Osteoblast (primary cell): ENCODE results near the gene PRKN. TPM values are rescaled to one million over a fixed set of nuclear protein-coding genes. Genes with fewer than 3 reads are reported as not detected.

Experiments used
- DNase-seq: peaks from one replicate; pipeline ENCODE4 v3.0.0; 2011; ENCODE audit warnings: low spot score, mixed read lengths; ENCODE audit not compliant: insufficient read length; ENCODE audit errors: missing footprints
- H2AFZ ChIP-seq: 2 replicates; pipeline ENCODE4 v1.6.0; 2011; ENCODE audit warnings: mild to moderate bottlenecking, low read length
- H3K27ac ChIP-seq: 2 replicates; pipeline ENCODE4 v1.5.1; 2011; ENCODE audit warnings: mild to moderate bottlenecking, low read depth, low read length, moderate library complexity
- H3K27me3 ChIP-seq: 2 replicates; pipeline ENCODE4 v1.6.0; 2012; ENCODE audit warnings: mild to moderate bottlenecking, control low read depth, inconsistent platforms, low read length, moderate library complexity; ENCODE audit not compliant: insufficient read depth
- H3K36me3 ChIP-seq: 2 replicates; pipeline ENCODE4 v1.5.1; 2011; ENCODE audit warnings: mild to moderate bottlenecking, low read length, control low read depth, moderate library complexity; ENCODE audit not compliant: insufficient read depth
- H3K4me1 ChIP-seq: 2 replicates; pipeline ENCODE4 v1.5.1; 2011; ENCODE audit warnings: mild to moderate bottlenecking, low read length, control low read depth, moderate library complexity; ENCODE audit not compliant: insufficient read depth
- H3K4me2 ChIP-seq: 2 replicates; pipeline ENCODE4 v1.6.0; 2011; ENCODE audit warnings: mild to moderate bottlenecking, low read length; ENCODE audit not compliant: insufficient read depth
- H3K4me3 ChIP-seq: fragments of 200-600 bp; sonication (generic); 3 replicates; pipeline ENCODE4 v1.5.1; 2012; ENCODE audit warnings: mild to moderate bottlenecking, low read length, inconsistent platforms; ENCODE audit not compliant: insufficient read depth
- H3K79me2 ChIP-seq: 2 replicates; pipeline ENCODE4 v1.6.0; 2012; ENCODE audit warnings: mild to moderate bottlenecking, low read length, control low read depth, inconsistent platforms; ENCODE audit not compliant: insufficient read depth
- H3K9me3 ChIP-seq: 2 replicates; pipeline ENCODE4 v1.5.1; 2011; ENCODE audit warnings: low read depth, low read length, control low read depth
- H4K20me1 ChIP-seq: 2 replicates; pipeline ENCODE4 v1.6.0; 2012; ENCODE audit warnings: mild to moderate bottlenecking, low read length, control low read depth; ENCODE audit not compliant: insufficient read depth
- total RNA-seq: library from RNA; depleted of rRNA; stranded (reverse); fragments of >200 nt; gene quantifications from 2 replicates; pipeline ENCODE4 v1.2.3, GENCODE V29; 2012
- TF ChIP-seq, protein P1 (sequence below): IDR thresholded peaks from 2 replicates; pipeline ENCODE4 v1.5.1; 2011; ENCODE audit warnings: mild to moderate bottlenecking, low read depth, low read length, moderate library complexity; ENCODE audit errors: extremely low read depth

The PRKN gene
- total RNA-seq, 1 donor, result 2.9 TPM

DNA sequence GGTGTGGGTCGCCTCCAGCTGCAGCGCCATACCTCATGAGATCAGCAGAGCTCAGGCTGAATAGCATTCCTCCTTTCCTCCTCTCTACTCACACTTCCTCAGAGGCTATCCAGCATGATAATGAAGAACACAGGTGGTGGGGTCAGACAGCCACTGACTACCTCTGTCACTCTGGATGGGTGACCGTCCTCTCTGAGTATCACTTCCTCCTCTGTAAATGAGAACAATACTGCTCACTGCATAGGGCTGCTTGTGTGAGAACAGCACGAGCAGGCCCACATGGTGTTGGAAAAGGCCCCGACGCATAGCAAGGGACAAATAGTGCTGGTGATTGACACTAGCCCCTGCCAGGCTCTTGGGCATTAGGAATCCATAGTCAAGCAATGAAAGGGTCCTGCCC lies 239.1 kb downstream of the PRKN start:
- H3K4me2 ChIP-seq, result no peak overlapping the region
- H3K9me3 ChIP-seq, result peaks cover 4% of the 10 kb centered on the region
- H3K27ac ChIP-seq, result no peak overlapping the region
- no peak for DNase-seq
- no peaks in the 10 kb centered on the region for H3K36me3 ChIP-seq
- no peaks in the 10 kb centered on the region for H4K20me1 ChIP-seq
- no peaks in the 10 kb centered on the region for H3K4me1 ChIP-seq
- H3K27me3 ChIP-seq, result no peaks in the 10 kb centered on the region
- no peak overlapping the region for H3K4me3 ChIP-seq
- H3K79me2 ChIP-seq, result no peaks in the 10 kb centered on the region
- TF ChIP-seq, protein P1, sequence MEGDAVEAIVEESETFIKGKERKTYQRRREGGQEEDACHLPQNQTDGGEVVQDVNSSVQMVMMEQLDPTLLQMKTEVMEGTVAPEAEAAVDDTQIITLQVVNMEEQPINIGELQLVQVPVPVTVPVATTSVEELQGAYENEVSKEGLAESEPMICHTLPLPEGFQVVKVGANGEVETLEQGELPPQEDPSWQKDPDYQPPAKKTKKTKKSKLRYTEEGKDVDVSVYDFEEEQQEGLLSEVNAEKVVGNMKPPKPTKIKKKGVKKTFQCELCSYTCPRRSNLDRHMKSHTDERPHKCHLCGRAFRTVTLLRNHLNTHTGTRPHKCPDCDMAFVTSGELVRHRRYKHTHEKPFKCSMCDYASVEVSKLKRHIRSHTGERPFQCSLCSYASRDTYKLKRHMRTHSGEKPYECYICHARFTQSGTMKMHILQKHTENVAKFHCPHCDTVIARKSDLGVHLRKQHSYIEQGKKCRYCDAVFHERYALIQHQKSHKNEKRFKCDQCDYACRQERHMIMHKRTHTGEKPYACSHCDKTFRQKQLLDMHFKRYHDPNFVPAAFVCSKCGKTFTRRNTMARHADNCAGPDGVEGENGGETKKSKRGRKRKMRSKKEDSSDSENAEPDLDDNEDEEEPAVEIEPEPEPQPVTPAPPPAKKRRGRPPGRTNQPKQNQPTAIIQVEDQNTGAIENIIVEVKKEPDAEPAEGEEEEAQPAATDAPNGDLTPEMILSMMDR, result no peak
- H2AFZ ChIP-seq, result no peak overlapping the region

DNA sequence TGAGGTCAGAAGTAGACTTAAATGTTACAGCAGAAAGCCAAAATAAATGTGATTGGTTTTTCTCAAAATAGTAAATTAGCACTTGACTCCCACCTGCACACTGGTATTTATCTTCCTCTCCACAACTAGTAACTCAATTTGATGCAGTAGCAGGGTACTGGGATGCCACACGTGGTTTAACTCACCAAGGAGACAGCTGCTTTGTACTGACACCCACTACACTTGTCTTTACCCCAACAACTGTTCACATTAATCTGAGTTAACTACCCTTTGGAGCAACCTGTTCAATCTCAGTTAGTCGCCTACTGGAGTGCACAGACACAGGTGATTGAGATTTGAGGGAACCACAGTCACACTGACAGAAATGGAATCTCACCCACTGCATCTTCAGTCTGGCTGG lies 242.1 kb downstream of the PRKN start:
- no peak for DNase-seq
- Histone ChIP-seq H2AFZ (no peak overlapping the region), H4K20me1 (no peaks in the 10 kb centered on the region), H3K27me3 (no peaks in the 10 kb centered on the region), H3K4me3 (no peak overlapping the region), H3K4me1 (no peaks in the 10 kb centered on the region), H3K9me3 (peaks cover 2% of the 10 kb centered on the region), H3K79me2 (no peaks in the 10 kb centered on the region), H3K27ac (no peak overlapping the region), H3K4me2 (no peak overlapping the region), H3K36me3 (no peaks in the 10 kb centered on the region)
- TF ChIP-seq, protein P1, result no peak

DNA sequence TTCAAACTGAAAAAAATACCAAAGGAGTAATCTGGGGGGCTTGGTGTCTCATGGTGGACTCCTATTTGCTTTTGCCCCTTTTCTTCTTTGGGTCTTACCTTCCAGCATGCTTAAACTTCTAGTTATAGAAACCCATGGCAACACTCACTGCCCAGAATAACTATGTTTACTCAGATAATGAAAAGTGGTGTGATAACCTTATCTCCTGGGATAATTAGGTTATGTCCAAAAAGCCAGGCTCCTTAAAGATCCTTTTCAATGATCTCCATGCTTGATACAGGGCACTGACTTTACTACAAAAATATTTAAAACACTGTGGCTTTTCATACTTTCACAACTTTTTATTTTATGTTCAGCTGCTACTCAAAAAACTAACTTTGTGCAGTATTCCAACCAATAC lies 245.6 kb downstream of the PRKN start:
- H3K4me3 ChIP-seq, result no peak overlapping the region
- no peaks in the 10 kb centered on the region for H3K36me3 ChIP-seq
- TF ChIP-seq, protein P1, result no peak
- H4K20me1 ChIP-seq, result no peaks in the 10 kb centered on the region
- DNase-seq, result no peak
- H3K4me2 ChIP-seq, result no peak overlapping the region
- peaks cover 2% of the 10 kb centered on the region for H3K9me3 ChIP-seq
- H2AFZ ChIP-seq, result no peak overlapping the region
- no peak overlapping the region for H3K27ac ChIP-seq
- no peaks in the 10 kb centered on the region for H3K4me1 ChIP-seq
- no peaks in the 10 kb centered on the region for H3K27me3 ChIP-seq
- H3K79me2 ChIP-seq, result no peaks in the 10 kb centered on the region

DNA sequence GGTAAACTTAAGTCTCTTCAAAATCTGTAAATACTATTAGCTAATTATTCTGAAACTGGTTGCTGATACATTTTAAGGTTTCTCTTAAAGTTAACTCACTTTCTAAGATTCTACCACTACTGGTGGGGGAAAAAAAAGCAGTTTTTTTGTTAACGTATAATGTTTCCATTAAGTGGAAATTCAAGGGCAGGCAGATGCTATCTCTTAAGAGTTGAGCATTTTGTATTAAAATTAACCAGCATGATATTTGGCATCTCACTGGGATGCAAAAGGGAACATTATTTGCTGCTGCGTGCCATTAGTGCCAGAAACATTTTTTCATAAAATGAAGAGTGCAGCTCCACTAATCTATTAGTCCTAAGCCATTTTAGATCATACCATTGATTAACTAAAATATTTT lies 246.2 kb downstream of the PRKN start:
- no peaks in the 10 kb centered on the region for H3K4me1 ChIP-seq
- H3K4me3 ChIP-seq, result no peak overlapping the region
- TF ChIP-seq, protein P1, result no peak
- H3K36me3 ChIP-seq, result no peaks in the 10 kb centered on the region
- no peak overlapping the region for H3K27ac ChIP-seq
- no peaks in the 10 kb centered on the region for H3K79me2 ChIP-seq
- no peaks in the 10 kb centered on the region for H4K20me1 ChIP-seq
- no peaks in the 10 kb centered on the region for H3K27me3 ChIP-seq
- H3K4me2 ChIP-seq, result no peak overlapping the region
- no peak for DNase-seq
- no peak overlapping the region for H2AFZ ChIP-seq
- H3K9me3 ChIP-seq, result peaks cover 6% of the 10 kb centered on the region
